ENCODE measurements around the gene PGGHG.

The PGGHG gene
- total RNA-seq, result 75.4 to 1,233 (median 234) reads per million in 3 experiments

DNA sequence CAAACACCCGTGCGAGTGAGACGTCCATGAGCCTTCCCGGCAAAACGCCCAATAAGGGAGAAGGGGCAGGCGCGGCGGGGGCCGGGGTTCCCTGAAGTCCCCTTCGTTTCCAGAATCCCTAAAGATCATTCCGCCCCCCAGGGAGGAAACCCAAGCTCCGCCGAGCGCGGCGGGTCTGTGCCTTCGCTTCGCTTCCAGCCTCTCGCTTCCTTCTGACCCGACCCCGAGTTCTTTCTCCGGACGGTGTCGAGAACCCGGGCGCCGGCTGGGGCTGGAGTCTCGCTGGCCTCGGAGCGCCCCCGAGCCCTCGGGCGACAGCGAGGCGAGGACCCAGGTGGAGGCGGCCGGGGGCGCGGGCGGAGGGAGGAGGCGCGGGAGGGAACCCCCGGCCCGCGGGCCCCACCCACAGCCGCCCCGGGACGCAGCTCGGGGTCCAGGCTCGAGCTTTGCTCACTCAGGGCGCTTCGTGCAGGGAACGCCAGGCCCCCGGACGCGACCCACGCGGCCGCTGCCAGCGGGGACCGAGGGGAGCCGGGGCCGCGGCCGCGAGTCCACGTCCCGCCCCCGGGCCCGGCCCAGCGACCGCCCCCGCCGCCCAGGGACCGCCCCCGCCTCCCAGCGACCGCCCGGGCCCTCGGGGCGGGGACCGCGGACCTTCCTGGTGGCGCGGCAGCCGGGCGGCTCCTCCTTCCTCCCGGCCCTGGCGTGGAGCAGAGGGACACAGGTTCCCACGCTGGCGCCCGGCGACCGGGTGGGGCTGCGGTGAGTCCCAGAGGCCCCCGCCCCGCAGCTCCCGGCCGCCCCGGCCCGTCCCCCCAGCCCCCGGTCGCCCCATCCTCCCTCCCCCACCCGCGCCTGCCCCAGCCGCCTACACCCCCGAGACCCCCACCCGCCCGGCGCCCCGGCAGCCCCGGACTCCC is at the start of gene PGGHG:
Gene PGGHG, plus strand, starts transcription at position 649 of the 920 bp plus-strand sequence. CDS start 691 bp downstream, outside the sequence.
- DNase-seq, result no peak

DNA sequence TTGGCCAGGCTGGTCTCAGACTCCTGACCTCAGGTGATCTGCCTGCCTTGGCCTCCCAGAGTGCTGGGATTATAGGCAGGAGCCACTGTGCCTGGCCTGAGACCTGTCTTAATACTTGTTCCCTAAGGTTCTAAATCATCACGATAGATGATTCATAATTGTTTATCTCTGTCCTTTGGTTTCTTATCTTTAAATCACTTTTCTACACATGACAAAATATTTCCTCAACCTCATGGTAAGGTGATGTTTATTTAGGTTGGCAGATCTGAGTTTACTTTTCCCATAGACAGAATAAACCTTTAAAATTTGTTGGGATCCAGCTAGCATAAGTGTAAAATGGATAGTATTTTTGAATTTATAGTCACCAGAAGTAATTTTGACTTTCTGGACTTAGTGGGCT is 48.6 kb upstream of the PGGHG start:
- DNase-seq, result no peak

GRCh38 chr11:241634-242033 is 47.3 kb upstream of the PGGHG start:
- no peak for DNase-seq

DNA sequence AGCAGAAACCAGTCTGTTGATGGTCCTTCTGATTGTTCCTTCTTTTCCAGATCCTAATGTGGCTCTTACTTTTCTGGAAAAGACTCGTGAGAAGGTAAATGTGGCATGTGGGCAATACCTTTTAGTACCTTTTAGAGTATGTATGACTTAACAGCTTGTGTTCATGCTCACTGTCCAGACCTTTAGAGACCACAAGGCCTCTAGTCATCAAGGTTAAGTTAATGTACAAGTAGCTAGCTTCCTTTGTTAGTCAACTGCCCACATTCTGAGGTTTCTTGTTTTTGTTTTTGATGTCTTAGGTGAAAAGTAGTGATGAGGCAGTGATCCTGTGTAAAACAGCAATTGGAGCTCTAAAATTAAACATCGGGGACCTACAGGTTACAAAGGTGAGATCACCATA is 44.5 kb upstream of the PGGHG start:
- no peak for DNase-seq

GRCh38 chr11:249062-249461 is 39.9 kb upstream of the PGGHG start:
- no peak for DNase-seq

DNA sequence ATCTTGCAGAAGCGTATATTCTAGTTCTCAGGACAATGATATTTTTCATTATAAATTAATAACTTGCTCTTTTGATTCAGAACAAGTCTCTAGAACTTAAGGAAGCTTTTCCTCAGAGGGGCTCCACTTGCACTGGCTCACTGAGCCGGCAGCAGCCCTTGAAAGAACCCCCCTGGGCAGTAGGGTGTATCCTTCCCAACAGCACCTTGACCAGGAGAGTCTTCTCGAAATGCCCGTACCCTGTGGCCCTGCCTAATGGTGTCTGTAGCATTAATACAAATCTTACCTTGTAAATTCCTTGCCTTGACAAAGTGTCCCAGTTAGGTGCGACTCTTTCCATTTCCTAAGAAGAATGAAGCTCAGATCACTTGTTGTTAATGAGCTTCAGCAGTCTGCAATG is 38.7 kb upstream of the PGGHG start:
- DNase-seq, result no peak

DNA sequence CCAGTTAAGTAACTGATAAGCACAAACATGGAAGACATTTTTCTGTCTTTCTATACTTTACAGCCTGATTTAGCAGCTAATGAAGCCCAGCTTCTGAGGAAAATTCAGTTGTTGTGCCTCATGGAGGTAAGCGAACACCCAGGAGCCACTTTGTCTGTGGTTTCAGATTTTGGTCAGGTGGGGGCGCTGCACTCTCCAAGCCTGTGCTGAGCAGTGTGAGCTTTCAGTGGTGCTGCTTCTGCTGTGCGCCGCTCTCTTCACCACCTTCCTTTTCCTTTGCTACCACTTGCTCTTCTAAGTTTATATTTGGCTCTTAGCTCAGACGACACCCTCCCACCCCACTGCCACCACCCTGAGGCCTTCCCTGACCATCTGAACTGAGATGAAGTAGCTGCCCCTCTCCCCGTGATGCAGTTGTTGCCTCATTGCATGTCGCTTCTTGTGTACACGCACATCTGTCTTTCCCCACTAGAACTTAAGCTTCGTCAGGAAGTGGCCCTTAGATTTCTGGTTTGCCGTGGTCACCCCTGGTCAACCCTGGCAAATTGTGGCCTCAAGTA is 38.1 kb upstream of the PGGHG start:
- peak; percentile 77 for DNase-seq

- DNase-seq, result no peak
Measured at GRCh38 chr11:251550-251949, 37.4 kb upstream of the PGGHG start.

GRCh38 chr11:252666-253065 is 36.3 kb upstream of the PGGHG start:
- DNase-seq, result no peak

DNA sequence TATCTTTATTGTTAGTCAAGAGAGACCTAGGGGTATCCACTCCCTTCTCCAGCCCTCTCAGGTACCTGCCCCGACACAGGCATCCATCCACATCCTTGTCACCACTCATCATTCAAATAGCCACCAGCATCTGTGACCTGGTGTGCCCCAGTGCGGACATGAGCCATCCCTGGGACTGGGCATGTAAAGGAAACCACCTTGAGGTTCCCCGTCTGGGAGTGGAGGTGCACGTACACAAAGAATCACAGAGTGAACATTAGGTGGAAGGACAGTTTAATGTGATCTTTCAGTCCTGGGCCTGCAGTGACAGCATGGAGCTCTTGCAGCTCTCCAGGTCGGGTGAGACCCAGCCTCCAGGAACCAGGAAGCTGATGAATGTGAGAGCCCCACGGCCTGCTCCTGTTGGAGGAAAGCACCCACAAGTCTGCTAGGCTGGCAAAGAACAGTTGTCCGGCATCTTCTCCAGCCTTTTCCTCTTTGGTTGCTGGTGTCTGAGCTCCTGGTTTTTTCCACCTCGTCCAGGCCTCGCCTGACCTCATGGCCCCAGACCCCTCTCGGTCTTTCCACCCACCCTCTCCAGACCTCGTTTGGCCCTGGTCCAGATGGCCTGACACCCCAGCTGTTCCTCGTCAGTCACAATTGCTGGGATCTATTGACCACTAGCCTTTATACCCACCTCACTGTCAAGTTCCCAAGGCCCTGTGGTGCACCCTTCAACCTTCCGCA is 35.6 kb upstream of the PGGHG start:
- no peak for DNase-seq

- no peak for DNase-seq
Measured at GRCh38 chr11:253886-254270, 35.0 kb upstream of the PGGHG start.

GRCh38 chr11:255176-255575 is 33.8 kb upstream of the PGGHG start:
- no peak for DNase-seq

- DNase-seq, result no peak
Measured at GRCh38 chr11:255816-256215, 33.1 kb upstream of the PGGHG start.

DNA sequence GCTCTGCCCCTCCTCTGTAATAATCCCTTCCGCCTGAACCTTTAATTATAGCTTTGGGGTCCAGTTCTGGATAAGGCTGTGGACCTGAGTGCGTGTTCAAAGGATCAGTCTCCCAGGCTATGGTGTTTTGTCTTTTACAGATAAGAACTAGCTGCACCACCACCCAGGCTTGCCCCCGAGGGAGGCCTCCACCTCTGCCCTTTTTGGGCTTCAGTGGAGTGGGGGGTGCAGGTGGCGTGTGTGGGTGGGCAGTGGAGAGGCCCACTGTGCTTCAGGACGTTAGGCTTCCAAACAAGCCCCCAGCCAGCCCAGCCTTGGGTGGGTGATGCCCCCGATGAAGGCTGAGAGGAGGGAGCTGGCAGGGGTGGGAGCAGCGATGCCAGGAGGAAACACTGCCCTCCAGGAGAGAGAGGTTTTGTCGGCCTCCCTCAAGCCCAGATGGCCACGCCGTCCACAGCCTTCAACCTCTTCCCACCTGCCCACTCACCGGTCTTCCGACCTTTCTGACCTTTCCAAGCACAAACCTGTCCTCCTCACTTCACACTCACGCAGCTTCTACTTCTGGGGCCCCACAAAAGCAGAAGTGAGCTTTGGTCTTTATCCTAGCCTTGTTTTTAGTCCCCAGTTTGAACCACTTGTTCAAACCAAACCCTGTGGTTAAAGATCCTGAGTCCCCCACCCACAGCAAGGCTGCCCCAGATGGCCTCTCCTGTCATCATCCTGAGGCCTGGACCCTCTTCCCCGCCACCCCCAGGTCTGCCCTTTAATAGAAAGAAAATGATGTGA is 31.8 kb upstream of the PGGHG start:
- DNase-seq, result no peak

GRCh38 chr11:257766-258493 is 31.0 kb upstream of the PGGHG start:
- no peak for DNase-seq

DNA sequence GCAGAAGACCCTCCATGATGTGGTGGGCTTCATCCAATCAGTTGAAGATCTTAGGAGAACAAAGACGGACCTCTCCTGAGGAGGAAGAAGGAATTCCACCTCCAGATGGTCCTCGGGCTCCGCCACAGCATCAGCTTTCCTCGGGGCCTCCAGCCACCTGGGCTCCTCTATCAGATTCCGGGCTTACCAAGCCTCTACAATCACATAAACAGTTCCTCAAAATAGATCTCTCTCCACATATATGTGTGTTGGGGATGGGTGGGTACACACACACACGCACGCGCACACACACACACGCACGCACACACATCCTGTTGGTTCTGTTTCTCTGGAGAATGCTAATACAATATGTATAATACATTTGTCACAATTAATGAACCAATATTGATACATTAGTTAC is 29.5 kb upstream of the PGGHG start:
- no peak for DNase-seq

DNA sequence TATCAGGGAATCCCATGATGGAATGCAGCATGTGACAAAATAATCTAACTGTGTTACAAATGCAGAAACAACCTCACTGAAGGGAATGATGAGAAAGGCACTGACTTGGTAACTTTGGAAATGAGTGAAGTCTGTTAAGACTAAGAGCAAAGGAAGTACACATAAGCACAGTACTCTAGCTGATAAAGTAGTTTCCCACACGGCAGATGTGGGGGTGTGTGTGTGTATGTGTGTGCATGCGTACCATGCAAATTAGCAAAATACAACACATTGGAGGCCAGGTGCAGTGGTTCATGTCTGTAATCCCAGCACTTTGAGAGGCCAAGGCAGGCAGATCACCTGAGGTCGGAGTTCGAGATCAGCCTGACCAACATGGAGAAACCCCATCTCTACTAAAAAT is 27.3 kb upstream of the PGGHG start:
- no peak for DNase-seq

- DNase-seq, result peak; percentile 50
Measured at GRCh38 chr11:266676-267439, 22.1 kb upstream of the PGGHG start.

GRCh38 chr11:267491-267994 is 21.4 kb upstream of the PGGHG start:
- peak; percentile 61 for DNase-seq

- DNase-seq, result peak; percentile 67
Measured at GRCh38 chr11:268716-269145, 20.2 kb upstream of the PGGHG start.

Data from central memory CD4-positive, alpha-beta T cell (primary cell).